ENCODE measurements around the gene BHLHE40. TPM values are rescaled to one million over a fixed set of nuclear protein-coding genes. Genes with fewer than 3 reads are reported as not detected.

The BHLHE40 gene
- total RNA-seq, 3 donors from 2014 or later = 13.8 to 177 (median 135) TPM

- no peaks in the 10 kb centered on the region for H3K4me1 ChIP-seq
- intact Hi-C loops (cut with DNase I; ENCODE audit: low total_unique reads) = no loop called here
- DNase-seq (ENCODE audit: low spot score in 2 of 2) = no peak
- no peak for TF ChIP-seq POLR2A (IDR thresholded peaks at IDR 0.05)
- TF ChIP-seq POLR2AphosphoS5 (IDR thresholded peaks at IDR 0.05) = no peak
- no peak overlapping the region for H3K27ac ChIP-seq
- H3K36me3 ChIP-seq = no peaks in the 10 kb centered on the region
- H3K4me3 ChIP-seq = no peak overlapping the region
- no peaks in the 10 kb centered on the region for H3K9me3 ChIP-seq
- H3K27me3 ChIP-seq = no peaks in the 10 kb centered on the region
Observed at GRCh38 chr3:5014391-5014790, 35.2 kb downstream of the BHLHE40 start.

GRCh38 chr3:5015056-5015455, 35.8 kb downstream of the BHLHE40 start:
- H3K27me3 ChIP-seq = no peaks in the 10 kb centered on the region
- H3K4me1 ChIP-seq = no peaks in the 10 kb centered on the region
- no peaks in the 10 kb centered on the region for H3K36me3 ChIP-seq
- H3K27ac ChIP-seq = no peak overlapping the region
- no peak for DNase-seq (ENCODE audit: low spot score in 2 of 2)
- TF ChIP-seq CTCF (IDR thresholded peaks at IDR 0.05) = no peak
- no peak for TF ChIP-seq POLR2AphosphoS5 (IDR thresholded peaks at IDR 0.05)
- TF ChIP-seq POLR2A (IDR thresholded peaks at IDR 0.05) = no peak
- intact Hi-C loops (cut with DNase I; ENCODE audit: low total_unique reads) = no loop called here
- H3K4me3 ChIP-seq = no peak overlapping the region
- no peaks in the 10 kb centered on the region for H3K9me3 ChIP-seq

- Histone ChIP-seq H3K36me3 (no peaks in the 10 kb centered on the region), H3K4me1 (no peaks in the 10 kb centered on the region), H3K27me3 (no peaks in the 10 kb centered on the region), H3K27ac (no peak overlapping the region), H3K9me3 (no peaks in the 10 kb centered on the region), H3K4me3 (no peak overlapping the region)
- no peak for DNase-seq (ENCODE audit: low spot score in 2 of 2)
- no peak for TF ChIP-seq POLR2AphosphoS5 (IDR thresholded peaks at IDR 0.05)
- TF ChIP-seq CTCF (IDR thresholded peaks at IDR 0.05) = no peak
- TF ChIP-seq POLR2A (IDR thresholded peaks at IDR 0.05) = no peak
- intact Hi-C loops (cut with DNase I; ENCODE audit: low total_unique reads) = no loop called here
Observed at GRCh38 chr3:5016211-5017161, 37.2 kb downstream of the BHLHE40 start.

GRCh38 chr3:5017925-5018531, 38.8 kb downstream of the BHLHE40 start:
- no peak for TF ChIP-seq POLR2AphosphoS5 (IDR thresholded peaks at IDR 0.05)
- no peaks in the 10 kb centered on the region for H3K9me3 ChIP-seq
- intact Hi-C loops (cut with DNase I; ENCODE audit: low total_unique reads) = no loop called here
- no peak overlapping the region for H3K4me3 ChIP-seq
- peak overlapping the region; percentile 14 to 62 for H3K27ac ChIP-seq
- DNase-seq (ENCODE audit: low spot score in 2 of 2) = no peak
- H3K4me1 ChIP-seq = no peaks in the 10 kb centered on the region
- no peaks in the 10 kb centered on the region for H3K36me3 ChIP-seq
- no peaks in the 10 kb centered on the region for H3K27me3 ChIP-seq

- intact Hi-C loops (cut with DNase I; ENCODE audit: low total_unique reads) = no loop called here
- H3K27ac ChIP-seq = no peak overlapping the region
- H3K9me3 ChIP-seq = no peaks in the 10 kb centered on the region
- H3K4me3 ChIP-seq = no peak overlapping the region
- H3K27me3 ChIP-seq = no peaks in the 10 kb centered on the region
- no peaks in the 10 kb centered on the region for H3K4me1 ChIP-seq
- TF ChIP-seq POLR2A (IDR thresholded peaks at IDR 0.05) (no peak), CTCF (IDR thresholded peaks at IDR 0.05) (no peak), POLR2AphosphoS5 (IDR thresholded peaks at IDR 0.05) (no peak)
- no peak for DNase-seq (ENCODE audit: low spot score in 2 of 2)
- H3K36me3 ChIP-seq = no peaks in the 10 kb centered on the region
Observed at GRCh38 chr3:5019411-5020241, 40.4 kb downstream of the BHLHE40 start.
